GM20000 (cell line): ENCODE results near the gene ORC5.

ENCODE experiments used
- DNase-seq: peaks from one replicate; pipeline ENCODE4 v3.0.0; 2012; ENCODE audit warnings: low spot score
- TF ChIP-seq, protein P1 (sequence below): IDR thresholded peaks from 2 replicates; pipeline ENCODE4 v1.5.1; 2012; ENCODE audit warnings: mild to moderate bottlenecking, control low read depth; ENCODE audit errors: extremely low read depth, missing control alignments

The ORC5 gene

DNA sequence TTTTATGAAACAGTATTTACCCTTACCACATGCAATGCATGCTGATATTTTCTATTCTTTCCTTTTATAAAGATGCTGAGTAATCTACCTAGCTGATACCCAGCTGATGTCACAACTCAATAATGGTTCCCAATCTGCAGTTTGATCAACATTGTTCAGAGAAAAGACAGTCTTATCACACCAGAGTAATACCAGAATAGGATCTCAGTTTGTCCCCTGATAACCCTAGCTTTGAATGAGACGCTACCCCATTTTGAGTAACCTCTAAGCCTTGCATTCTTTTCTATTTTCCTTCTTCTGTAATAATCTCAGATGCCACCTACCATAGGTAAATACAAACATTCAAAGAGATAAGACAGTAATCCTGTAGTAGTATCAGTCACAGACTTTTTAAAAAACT lies 118.8 kb downstream of the ORC5 start:
- no peak for DNase-seq
- TF ChIP-seq, protein P1, sequence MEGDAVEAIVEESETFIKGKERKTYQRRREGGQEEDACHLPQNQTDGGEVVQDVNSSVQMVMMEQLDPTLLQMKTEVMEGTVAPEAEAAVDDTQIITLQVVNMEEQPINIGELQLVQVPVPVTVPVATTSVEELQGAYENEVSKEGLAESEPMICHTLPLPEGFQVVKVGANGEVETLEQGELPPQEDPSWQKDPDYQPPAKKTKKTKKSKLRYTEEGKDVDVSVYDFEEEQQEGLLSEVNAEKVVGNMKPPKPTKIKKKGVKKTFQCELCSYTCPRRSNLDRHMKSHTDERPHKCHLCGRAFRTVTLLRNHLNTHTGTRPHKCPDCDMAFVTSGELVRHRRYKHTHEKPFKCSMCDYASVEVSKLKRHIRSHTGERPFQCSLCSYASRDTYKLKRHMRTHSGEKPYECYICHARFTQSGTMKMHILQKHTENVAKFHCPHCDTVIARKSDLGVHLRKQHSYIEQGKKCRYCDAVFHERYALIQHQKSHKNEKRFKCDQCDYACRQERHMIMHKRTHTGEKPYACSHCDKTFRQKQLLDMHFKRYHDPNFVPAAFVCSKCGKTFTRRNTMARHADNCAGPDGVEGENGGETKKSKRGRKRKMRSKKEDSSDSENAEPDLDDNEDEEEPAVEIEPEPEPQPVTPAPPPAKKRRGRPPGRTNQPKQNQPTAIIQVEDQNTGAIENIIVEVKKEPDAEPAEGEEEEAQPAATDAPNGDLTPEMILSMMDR: no peak
